Stimulated activated CD8-positive, alpha-beta memory T cell treated with anti-CD3 and anti-CD28 coated beads, Interleukin-4, amount 100 ng/mL, for 24 hours (primary cell): ENCODE measurements around the gene GIMD1.
A peak's percentile ranks its signal among the peaks of the same experiment; 100 is the strongest.
"Not testable (repeated sequence)": the region's sequence is repeated elsewhere in the genome, so short reads cannot be mapped to it uniquely, and the experiment has no call there.

ENCODE experiments used
- DNase-seq: peaks from one replicate; pipeline ENCODE4 v3.0.0-alpha.2; 2020; ENCODE audit warnings: low read depth

The GIMD1 gene

GRCh38 chr4:106351016-106351415 lies 17.6 kb downstream of the GIMD1 start:
- DNase-seq, result no peak

DNA sequence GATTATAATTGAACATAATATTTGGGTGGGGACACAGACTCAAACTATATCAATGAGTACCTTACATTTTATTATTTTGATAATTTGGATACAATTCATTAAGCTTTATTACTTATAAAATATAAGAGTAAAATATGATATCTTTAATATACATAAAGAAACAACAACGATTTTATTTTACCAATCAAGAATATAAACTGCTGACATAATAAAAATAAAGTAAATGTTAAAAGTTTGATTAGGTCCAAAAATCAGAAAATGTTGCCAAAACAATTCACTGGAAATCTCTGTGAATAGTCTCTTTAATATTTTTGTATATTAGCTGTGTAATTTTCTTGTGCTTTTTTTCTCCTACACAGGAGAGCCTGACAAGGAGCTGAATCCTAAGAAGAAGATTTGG lies 21.4 kb downstream of the GIMD1 start:
- DNase-seq, result no peak

DNA sequence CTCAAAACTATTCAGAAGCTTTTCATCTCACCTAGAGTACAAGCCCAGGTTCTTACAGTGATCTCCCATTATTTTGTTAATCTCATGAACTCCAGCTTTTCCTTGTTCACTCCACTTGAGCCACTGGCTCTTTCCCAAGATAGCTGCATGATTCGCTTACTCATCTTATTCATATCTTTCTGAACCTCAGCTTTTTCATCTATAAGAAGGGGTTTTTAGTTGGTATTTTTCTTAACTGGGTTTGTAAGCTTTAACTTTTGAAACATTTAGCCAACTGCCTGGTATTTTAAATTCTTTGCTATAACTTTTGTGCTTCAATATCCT lies 24.0 kb downstream of the GIMD1 start:
- no peak for DNase-seq

GRCh38 chr4:106343865-106344646 lies 24.5 kb downstream of the GIMD1 start:
- DNase-seq, result no peak

DNA sequence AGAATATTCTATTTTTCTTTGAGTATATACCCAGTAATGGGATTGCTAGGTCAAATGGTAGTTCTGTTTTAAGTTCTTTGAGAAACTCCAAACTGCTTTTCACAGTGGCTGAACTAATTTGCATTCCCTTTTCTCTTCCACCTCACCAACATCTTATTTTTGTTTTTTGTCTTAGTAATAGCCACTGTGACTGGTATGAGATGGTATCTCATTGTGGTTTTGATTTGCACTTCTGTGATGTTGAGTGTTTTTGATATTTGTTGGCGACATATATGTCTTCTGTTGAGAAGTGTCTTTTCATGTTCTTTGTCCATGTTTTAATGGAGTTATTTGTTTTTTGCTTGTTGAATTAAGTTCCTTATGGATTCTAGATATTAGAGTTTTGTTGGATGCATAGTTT lies 27.8 kb downstream of the GIMD1 start:
- DNase-seq, result no peak

- no peak for DNase-seq
Measured at GRCh38 chr4:106339431-106339830, 29.1 kb downstream of the GIMD1 start.

DNA sequence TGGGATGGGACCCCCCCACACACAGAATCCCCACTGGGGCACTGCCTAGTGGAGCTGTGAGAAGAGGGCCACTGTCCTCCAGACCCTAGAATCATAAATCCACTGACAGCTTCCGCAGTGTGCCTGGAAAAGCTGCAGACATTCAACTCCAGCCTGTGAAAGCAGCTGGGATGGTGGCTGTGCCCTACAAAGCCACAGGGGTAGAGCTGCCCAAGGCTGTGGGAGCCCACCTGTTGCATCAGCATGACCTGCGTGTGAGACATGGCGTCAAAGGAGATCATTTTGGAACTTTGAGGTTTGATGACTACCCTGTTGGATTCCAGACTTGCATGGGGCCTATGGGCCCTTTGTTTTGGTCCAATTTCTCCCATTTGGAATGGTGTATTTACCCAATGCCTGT lies 29.9 kb downstream of the GIMD1 start:
- DNase-seq, result no peak

DNA sequence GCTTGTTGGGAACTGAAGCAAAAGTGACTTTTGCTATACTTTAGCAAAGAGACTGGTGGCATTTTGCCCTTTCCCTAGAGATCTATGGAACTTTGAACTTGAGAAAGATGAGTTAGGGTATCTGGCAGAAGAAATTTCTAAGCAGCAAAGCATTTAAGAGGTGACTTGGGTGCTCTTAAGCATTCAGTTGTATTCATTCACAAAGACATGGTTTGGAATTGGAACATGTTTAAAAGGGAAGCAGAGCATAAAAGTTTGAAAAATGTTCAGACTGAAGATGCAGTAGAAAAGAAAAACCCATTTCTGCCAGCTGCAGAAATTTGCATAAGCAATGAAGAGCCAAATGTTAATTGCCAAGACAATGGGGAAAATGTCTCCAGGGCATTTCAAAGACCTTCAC lies 30.7 kb downstream of the GIMD1 start:
- no peak for DNase-seq

GRCh38 chr4:106336618-106337017 lies 32.0 kb downstream of the GIMD1 start:
- DNase-seq, result no peak

- no peak for DNase-seq
Measured at GRCh38 chr4:106334741-106335470, 33.7 kb downstream of the GIMD1 start.

GRCh38 chr4:106333186-106333585 lies 35.4 kb downstream of the GIMD1 start:
- no peak for DNase-seq

- no peak for DNase-seq
Measured at GRCh38 chr4:106329041-106329618, 39.4 kb downstream of the GIMD1 start.

DNA sequence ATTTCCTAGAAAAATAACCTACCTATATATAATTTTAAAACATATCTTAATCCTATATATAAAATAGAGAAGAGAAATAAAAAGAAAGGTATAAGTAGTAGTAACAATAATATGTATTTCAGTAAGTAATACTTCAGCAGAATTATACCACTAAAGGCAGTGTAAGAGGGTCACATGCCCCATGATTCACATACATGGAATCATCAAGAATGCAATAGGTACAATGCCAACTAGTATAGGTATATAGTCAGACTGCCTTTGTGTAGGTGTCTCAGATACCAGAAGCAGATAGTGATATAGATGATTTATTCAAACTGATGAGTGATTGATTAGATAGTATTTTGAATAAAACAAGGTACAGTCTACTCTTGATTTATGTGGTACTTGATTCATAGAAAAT lies 42.8 kb downstream of the GIMD1 start:
- DNase-seq, result no peak

DNA sequence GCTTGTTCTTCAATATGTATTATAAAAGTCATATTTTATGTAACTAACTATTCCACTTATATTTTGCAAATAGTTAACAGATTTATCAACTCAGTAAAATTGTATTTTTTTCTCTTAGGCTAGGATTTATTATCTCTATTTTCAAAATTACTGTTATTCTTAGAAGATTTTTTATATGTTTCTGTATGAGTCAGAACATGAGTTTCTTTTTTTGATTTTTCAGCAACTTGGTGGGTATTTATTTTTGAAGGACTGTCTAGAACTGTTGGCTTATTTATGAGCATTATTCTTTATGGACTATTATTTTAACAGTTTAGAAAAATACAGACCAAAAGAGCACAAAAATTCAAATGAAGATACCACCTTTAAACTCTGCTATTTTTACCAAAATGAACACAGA lies 45.5 kb downstream of the GIMD1 start:
- no peak for DNase-seq

DNA sequence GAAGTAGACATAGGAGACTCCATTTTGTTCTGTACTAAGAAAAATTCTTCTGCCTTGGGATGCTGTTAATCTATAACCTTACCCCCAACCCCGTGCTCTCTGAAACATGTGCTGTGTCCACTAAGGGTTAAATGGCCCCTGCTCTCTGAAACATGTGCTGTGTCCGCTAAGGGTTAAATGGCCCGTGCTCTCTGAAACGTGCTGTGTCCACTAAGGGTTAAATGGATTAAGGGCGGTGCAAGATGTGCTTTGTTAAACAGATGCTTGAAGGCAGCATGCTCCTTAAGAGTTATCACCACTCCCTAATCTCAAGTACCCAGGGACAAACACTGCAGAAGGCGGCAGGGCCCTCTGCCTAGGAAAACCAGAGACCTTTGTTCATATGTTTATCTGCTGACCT lies 46.8 kb downstream of the GIMD1 start:
- DNase-seq, result not testable (repeated sequence)

- not testable (repeated sequence) for DNase-seq
Measured at GRCh38 chr4:106321168-106321567, 47.4 kb downstream of the GIMD1 start.

DNA sequence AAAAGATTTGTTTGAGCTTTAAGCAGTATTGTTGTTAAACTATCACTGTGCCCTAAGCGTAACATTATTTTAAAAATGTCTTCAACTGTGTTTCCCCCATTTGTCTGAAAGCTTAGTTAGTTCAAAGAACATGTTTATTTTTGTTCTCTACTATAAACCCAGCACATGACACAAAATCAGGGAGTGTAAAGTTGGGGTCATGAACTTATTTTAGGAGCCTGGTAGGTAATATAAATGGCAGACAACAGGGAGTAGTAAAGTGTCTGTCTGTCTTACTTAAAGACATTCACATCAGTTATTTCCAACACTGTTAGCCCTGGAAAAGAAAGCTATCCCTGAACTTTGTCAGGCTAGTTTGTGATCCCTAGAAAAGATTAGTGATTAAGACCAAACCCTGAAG lies 48.3 kb downstream of the GIMD1 start:
- no peak for DNase-seq

GRCh38 chr4:106318511-106318910 lies 50.1 kb downstream of the GIMD1 start:
- DNase-seq, result no peak

GRCh38 chr4:106317815-106318214 lies 50.8 kb downstream of the GIMD1 start:
- no peak for DNase-seq

DNA sequence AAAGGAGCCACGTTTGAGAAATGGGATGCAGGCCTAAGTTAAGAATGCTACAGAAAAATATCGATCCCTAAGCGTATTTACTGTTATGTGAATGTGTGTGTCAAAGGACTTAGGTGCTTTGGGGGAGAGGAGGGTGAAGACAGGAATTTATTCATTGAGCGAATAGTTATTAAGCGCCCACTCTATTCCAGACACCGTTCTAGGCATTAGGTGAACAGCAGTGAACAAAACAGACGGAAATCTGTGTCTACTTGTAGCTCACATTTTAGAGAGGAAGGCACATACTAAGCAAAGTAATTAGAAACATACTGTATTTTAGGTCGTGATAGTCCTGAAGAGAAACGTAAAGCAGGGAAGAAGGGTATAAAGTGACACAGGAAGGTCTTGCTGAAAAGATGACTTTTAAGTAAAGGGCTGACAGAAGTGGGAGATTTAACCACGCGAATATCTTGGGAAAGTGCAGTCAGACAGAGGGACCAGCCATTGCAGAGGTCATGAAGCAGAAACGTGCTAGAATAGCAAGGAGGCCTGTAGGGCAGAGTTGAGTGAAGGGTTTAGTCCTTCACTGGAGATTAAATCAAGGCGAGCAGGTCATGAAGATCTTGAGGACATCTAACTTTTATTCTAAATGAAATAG lies 51.7 kb downstream of the GIMD1 start:
- DNase-seq, result no peak

DNA sequence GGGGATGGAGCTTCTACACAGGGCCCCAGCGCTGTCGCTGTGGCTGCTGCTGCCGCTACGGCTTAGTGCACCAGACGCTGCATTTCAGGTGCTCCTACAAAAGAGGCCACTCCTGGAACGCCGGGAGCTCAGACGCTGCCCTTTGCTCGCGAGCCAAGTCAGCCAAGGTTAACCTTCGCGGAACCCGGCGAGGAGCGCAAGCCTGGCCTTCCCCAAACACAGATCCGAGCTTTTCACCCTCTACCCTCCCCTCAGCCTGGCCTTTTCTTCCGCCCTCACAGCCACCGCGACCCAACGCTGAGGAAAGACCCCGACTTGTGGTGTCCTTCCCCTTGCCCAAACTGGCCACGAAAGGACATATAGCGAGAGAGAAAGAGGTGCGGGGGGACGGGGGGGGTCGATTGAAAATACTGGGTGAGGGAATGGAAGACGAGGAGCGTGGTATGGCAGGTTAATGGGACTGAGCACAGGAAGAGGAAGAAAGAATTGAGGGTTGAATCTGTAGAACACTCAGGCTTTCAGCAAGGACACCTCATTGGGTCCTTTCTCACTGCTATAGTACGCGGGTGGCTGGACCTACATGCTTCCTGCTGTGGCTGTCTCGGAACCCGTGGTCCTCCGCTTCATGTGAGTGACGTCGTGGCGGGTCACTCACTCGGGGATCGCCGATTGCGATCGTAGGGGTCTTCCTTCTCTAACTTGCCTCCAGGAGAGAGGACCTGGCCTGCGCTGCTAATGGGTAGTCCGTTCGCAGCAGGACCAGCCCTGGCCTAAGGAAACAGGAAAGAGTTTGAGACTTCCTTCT lies 52.4 kb downstream of the GIMD1 start, which contains the start of the genes AIMP1 and TBCK:
TSS of gene AIMP1 (plus strand) at position 583 of the 805 bp plus-strand sequence. CDS start 8,460 bp downstream, outside the sequence.
TSS of gene TBCK (minus strand) at position 242 of the 805 bp plus-strand sequence. CDS start 7,249 bp downstream, outside the sequence.
- peak; percentile 74 for DNase-seq

DNA sequence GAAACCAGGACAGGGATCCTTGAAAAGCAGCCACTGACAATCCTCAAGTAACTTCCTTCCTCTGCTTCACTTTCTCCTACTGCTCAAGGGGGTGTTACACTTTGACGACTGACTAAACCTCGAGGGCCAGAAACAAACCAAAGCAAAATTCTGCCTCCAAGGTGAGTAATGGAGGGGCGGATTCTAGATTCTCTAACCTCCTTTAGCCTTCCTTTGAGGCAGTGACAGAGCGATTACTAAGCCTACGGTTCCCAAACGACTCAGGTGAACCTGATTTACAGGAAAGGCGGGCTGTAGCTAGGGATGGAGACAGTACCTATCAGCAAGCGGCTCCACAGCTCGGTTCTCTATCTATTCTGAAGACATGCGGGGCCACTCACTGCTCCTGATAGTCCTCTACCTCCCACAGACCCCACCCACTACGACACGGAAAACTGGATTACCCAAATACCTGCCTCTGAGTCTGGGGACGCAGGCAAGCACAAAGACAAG lies 53.1 kb downstream of the GIMD1 start:
- no peak for DNase-seq
